Natural killer cell (primary cell): ENCODE results near the gene FBXO44. TPM values are rescaled to one million over a fixed set of nuclear protein-coding genes. Genes with fewer than 3 reads are reported as not detected.
A peak's percentile ranks its signal among the peaks of the same experiment; 100 is the strongest.

Source experiments
- ATAC-seq, 3 donors: fragments of 150-1000 bp in 2 of 3; fragments of 200-7000 bp in 1 of 3; cut with Tn5 transposase; 1 replicate in 1 of 3; 2 replicates in 2 of 3; pipeline ENCODE4 v1.10.0; 2021; ENCODE audit warnings: mild to moderate bottlenecking in 2 of 3, moderate library complexity in 2 of 3
- DNase-seq, 2 donors: peaks; one replicate each; pipeline versions ENCODE4 v3.0.0 to v3.0.0-alpha.2; 2013 to 2021; ENCODE audit warnings: mixed read lengths in 1 of 2
- H3K27ac ChIP-seq: one replicate; pipeline ENCODE4 v1.5.1; 2013; ENCODE audit warnings: mild to moderate bottlenecking, low read length
- H3K27me3 ChIP-seq: one replicate; pipeline ENCODE4 v1.6.1; 2013; ENCODE audit warnings: low read length; ENCODE audit not compliant: control insufficient read depth, insufficient read depth
- H3K36me3 ChIP-seq: one replicate; pipeline ENCODE4 v1.6.1; 2013; ENCODE audit warnings: low read length; ENCODE audit not compliant: control insufficient read depth, insufficient read depth
- H3K4me1 ChIP-seq: one replicate; pipeline ENCODE4 v1.6.1; 2013; ENCODE audit warnings: low read length; ENCODE audit not compliant: control insufficient read depth, insufficient read depth
- H3K4me3 ChIP-seq: one replicate; pipeline ENCODE4 v1.5.1; 2013; ENCODE audit warnings: low read length
- H3K9me3 ChIP-seq: one replicate; pipeline ENCODE4 v1.6.1; 2013; ENCODE audit warnings: low read length; ENCODE audit not compliant: control insufficient read depth, insufficient read depth
- H3K27ac Mint-ChIP-seq, 2 donors: one replicate each; pipeline ENCODE4 v1.8.0; 2022; ENCODE audit warnings: mild to moderate bottlenecking in 2 of 2, mixed read lengths in 2 of 2, moderate library complexity in 1 of 2
- H3K27me3 Mint-ChIP-seq, 2 donors: one replicate each; pipeline ENCODE4 v1.8.0; 2022; ENCODE audit warnings: low read depth in 2 of 2, mixed read lengths in 2 of 2
- H3K36me3 Mint-ChIP-seq: one replicate; pipeline ENCODE4 v1.8.0; 2022; ENCODE audit warnings: mixed read lengths
- H3K4me1 Mint-ChIP-seq, 2 donors: one replicate each; pipeline ENCODE4 v1.8.0; 2022; ENCODE audit warnings: mixed read lengths in 2 of 2
- H3K4me3 Mint-ChIP-seq: one replicate; pipeline ENCODE4 v1.8.0; 2022; ENCODE audit warnings: mild to moderate bottlenecking, moderate library complexity, mixed read lengths
- H3K9me3 Mint-ChIP-seq, 2 donors: one replicate each; pipeline ENCODE4 v1.8.0; 2022; ENCODE audit warnings: mixed read lengths in 2 of 2
- CTCF ChIP-seq: fragments of 200-600 bp; IDR thresholded peaks from one replicate; pipeline ENCODE4 v1.8.0; 2022; ENCODE audit warnings: antibody characterized with exemption
- WGBS: methylation state at CpG from one replicate; pipeline ENCODE4 v1.1.7; 2013; ENCODE audit warnings: missing lambda C conversion rate; ENCODE audit not compliant: insufficient coverage; 5-methylcytosine and 5-hydroxymethylcytosine counted together
- intact Hi-C: fragments of 100-400 bp; cut with micrococcal nuclease; formaldehyde crosslinking; loops from one replicate; pipeline ENCODE4 v1.14.2; 2022
- total RNA-seq, 4 donors: library from RNA; stranded (reverse); fragments of 120-200 nt in 1 of 4; gene quantifications; one replicate each; pipeline versions ENCODE4 v1.2.3 to v1.2.4, GENCODE V29; 2013 to 2022

Gene FBXO44
- total RNA-seq, 3 donors from 2014 or later (not counting 1 experiment from before 2014, with no cell fraction given): 57.6 to 79.1 (median 69.8) TPM

GRCh38 chr1:11673089-11673769 is 18.6 kb downstream of the FBXO44 start:
- no peak overlapping the region for H3K27ac ChIP-seq
- H3K36me3 ChIP-seq: peaks cover 49% of the 10 kb centered on the region
- WGBS: 97% methylated on average over 14 of the region's 14 CpGs
- no peaks in the 10 kb centered on the region for H3K4me1 ChIP-seq
- Mint-ChIP-seq H3K27me3 (no peaks in the 10 kb centered on the region), H3K4me1 (peaks cover 6 to 22% of the 10 kb centered on the region in 2 donors), H3K36me3 (peaks cover 5% of the 10 kb centered on the region), H3K27ac (peak overlapping the region in 1 of 2 donors; percentile 62), H3K9me3 (no peaks in the 10 kb centered on the region), H3K4me3 (no peak overlapping the region)
- DNase-seq (no peak), ATAC-seq (no peak)
- no peak overlapping the region for H3K4me3 ChIP-seq
- no peaks in the 10 kb centered on the region for H3K9me3 ChIP-seq
- TF ChIP-seq CTCF: no peak
- intact Hi-C loops: no loop called here
- no peaks in the 10 kb centered on the region for H3K27me3 ChIP-seq

GRCh38 chr1:11674488-11674887 is 19.8 kb downstream of the FBXO44 start:
- DNase-seq (no peak), ATAC-seq (no peak)
- Histone ChIP-seq H3K36me3 (peaks cover 41% of the 10 kb centered on the region), H3K4me3 (no peak overlapping the region), H3K27me3 (no peaks in the 10 kb centered on the region), H3K4me1 (peaks cover 2% of the 10 kb centered on the region), H3K9me3 (no peaks in the 10 kb centered on the region), H3K27ac (no peak overlapping the region)
- Mint-ChIP-seq H3K4me3 (no peak overlapping the region), H3K27me3 (no peaks in the 10 kb centered on the region), H3K36me3 (no peaks in the 10 kb centered on the region), H3K27ac (no peak overlapping the region), H3K9me3 (no peaks in the 10 kb centered on the region), H3K4me1 (peaks cover 0 to 24% of the 10 kb centered on the region in 2 donors)
- intact Hi-C loops: no loop called here
- TF ChIP-seq CTCF: no peak
- WGBS: 98% methylated on average over 14 of the region's 14 CpGs

GRCh38 chr1:11675325-11675724 is 20.6 kb downstream of the FBXO44 start:
- no peak overlapping the region for H3K4me3 Mint-ChIP-seq
- no peaks in the 10 kb centered on the region for H3K9me3 ChIP-seq
- DNase-seq (no peak), ATAC-seq (no peak)
- no peaks in the 10 kb centered on the region for H3K36me3 Mint-ChIP-seq
- peaks cover 0 to 27% of the 10 kb centered on the region in 2 donors for H3K4me1 Mint-ChIP-seq
- no peak for TF ChIP-seq CTCF
- peaks cover 11% of the 10 kb centered on the region for H3K4me1 ChIP-seq
- no peaks in the 10 kb centered on the region for H3K27me3 ChIP-seq
- no peaks in the 10 kb centered on the region for H3K27me3 Mint-ChIP-seq
- intact Hi-C loops: no loop called here
- no peak overlapping the region for H3K27ac Mint-ChIP-seq
- no peak overlapping the region for H3K4me3 ChIP-seq
- H3K27ac ChIP-seq: no peak overlapping the region
- 89% methylated on average over 10 of the region's 10 CpGs for WGBS
- H3K9me3 Mint-ChIP-seq: no peaks in the 10 kb centered on the region
- H3K36me3 ChIP-seq: peaks cover 41% of the 10 kb centered on the region
